GM18858 (cell line): ENCODE measurements around the gene BSND.

Experiments used
- ATAC-seq: cut with Tn5 transposase; IDR thresholded peaks from one replicate; pipeline ENCODE4 v1.9.1; 2021; ENCODE audit not compliant: unreplicated experiment

Gene BSND

DNA sequence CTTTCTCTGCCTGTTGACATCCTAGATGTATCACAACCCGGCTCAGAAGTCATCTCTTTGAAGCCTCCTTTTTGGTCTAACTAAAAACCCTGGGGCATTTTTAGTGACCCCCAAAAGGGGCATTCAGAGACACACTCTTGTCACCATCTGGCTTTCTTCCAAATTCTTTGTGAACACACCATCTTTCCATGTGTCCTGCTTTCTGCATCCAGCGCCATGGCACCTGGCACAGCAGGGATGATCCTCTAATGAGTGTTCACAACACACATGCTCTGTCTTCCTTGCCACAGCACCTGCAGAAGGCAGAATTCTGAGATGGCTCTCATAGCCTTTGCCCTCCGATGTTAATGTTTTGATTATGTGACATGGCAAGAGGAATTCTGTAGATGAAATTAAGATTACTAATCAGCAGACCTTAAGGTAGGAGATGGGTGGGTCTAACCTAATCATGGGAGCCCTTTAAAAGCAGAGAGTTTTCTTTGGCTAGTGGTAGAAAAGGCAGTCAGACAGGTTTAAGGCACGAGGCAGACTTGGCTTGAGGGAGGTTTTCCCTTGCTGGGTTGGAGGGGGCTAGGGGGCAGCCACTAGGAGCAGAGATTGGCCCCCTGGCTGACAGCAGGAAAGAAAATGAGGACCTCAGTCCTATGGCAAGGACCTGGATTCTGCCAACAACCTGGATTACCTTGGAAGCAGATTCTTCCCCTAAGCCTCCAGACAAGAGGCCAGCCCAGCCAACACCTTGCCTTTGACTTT lies 23.2 kb upstream of the BSND start:
- ATAC-seq: no peak

DNA sequence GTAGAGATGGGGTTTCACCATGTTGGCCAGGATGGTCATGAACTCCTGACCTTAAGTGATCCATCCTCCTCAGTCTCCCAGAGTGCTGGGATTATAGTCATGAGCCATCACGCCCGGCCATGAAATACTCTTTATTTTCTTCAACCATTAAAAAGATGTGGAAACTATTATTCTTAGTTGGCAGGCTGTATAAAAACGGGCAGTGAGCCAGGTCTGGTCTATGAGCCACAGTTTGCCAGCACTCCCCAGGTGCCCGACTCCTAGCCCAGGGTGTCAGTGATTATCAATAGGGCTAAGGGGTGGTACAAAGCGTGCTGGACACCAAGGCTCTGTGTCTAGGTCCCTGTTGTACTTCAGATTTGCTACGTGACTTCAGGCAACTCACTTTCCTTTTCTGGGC lies 22.0 kb upstream of the BSND start:
- no peak for ATAC-seq

DNA sequence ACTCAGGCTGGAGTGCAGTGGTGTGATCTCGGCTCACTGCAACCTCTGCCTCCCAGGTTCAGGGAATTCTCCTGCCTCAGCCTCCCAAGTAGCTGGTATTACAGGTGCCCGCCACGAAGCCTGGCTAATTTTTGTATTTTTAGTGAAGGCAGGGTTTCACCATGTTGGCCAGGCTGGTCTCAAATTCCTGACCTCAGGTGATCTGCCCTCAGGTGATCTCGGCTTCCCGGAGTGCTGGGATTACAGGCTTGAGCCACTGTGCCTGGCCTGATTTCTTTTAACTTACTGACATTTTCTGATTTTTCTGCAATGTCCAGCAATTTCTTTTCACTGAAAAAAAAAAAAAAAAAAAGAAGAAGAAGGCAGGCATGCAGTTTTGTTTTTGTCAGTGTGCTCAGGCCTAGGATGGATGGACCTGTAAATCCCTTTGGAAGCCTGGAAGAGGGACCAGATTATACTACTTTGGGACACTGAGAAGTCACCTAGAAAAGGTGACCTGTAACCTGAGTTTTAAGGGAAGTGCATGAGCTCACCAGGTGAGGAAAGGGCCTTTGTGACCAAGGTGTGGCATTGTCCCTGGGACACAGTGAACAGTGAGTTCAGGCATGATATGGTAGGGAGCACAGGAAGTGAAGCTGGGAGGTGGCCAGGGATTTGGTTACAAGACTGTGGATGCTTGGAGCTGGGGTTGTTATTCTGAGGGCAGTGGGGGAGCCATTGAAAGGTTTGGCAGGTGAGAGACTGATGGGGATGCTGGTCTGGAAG lies 21.0 kb upstream of the BSND start:
- no peak for ATAC-seq

DNA sequence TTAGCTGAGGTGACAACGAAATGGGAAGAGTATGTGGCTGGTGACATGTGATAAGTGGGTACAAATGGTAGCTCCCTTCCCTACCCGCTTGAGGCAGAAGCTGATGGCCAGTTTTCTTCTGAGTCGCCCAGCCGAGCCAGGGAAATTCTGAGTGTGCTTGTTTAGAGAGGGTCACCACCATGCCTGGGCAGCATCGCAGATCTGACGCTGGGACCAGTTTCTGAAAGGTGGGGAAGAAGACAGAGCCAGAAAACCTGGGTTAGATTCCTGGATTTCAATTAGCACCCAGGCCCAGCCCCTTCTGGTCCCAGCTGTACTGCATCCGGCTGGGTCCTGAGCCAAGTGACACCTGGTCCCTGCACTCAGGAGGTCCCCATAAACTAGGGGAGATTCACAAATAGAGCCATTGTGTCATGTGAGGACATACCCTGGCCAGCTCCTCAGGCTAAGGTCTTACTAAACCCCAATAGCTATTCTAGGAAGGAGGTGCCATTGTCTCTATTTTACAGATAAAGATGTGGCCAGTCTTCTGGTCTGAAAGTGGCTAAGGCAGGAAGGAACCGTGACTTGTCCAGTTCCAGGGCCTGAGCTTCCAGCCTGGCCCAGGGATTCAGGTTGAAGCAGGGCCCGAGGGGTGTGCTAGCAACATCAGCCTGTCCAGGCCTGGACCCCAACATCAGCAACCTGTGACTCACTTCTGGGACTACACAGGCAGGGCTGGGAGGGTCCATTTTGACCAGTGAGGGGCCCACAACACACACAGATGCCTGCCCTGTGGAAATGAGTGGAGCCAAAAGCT lies 20.0 kb upstream of the BSND start:
- no peak for ATAC-seq

DNA sequence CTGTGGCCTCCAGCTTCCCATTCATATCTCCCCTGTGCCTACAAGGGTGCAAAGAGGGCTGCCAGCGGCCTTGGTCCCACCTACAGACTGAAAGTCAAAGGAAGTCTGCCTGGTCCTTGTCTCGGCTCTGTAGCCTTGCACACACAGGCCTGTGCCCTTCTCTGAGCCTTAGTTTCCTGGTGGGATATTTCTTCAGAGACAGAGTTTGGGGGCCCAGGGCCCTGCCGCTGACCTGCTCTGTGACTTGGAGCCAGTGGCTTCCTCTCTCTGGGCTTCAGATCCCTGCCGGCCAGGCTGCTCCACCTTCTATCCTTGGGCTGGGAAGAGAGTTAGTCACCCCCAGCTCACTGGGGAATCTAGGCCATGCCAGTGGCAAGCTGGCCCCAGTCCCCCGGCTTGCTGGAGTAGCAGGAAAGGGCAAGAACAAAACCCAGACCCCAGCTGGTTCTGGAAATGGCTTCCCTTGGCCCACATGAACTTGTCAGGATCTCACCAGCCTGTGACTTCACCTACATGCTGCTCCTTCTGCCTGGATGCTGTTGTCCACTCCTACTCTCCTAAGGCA lies 19.3 kb upstream of the BSND start:
- ATAC-seq: no peak

DNA sequence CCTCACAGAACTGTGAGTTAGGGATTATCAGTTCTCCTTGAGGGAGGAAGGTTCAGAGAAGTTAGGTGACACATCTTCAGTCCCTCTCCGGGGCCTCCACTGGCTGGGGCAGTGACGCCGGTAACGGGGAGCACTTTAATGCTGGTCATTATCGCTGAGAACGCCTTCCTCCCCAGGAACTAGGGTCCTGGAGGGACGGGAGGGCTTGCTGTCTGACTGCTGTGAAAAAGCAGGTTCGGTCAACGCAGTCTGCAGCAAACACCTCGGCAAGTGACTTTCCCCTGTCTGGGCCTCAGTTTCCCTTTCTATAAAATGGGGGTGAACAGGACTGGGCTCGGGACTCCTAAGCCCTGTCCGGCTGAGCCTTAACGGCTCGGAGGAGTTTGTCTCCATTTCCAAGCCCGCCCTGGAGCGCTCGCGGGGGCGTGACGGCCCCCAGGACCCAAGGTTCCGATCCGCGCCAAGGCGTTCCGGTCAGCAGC lies 18.6 kb upstream of the BSND start:
- no peak for ATAC-seq

DNA sequence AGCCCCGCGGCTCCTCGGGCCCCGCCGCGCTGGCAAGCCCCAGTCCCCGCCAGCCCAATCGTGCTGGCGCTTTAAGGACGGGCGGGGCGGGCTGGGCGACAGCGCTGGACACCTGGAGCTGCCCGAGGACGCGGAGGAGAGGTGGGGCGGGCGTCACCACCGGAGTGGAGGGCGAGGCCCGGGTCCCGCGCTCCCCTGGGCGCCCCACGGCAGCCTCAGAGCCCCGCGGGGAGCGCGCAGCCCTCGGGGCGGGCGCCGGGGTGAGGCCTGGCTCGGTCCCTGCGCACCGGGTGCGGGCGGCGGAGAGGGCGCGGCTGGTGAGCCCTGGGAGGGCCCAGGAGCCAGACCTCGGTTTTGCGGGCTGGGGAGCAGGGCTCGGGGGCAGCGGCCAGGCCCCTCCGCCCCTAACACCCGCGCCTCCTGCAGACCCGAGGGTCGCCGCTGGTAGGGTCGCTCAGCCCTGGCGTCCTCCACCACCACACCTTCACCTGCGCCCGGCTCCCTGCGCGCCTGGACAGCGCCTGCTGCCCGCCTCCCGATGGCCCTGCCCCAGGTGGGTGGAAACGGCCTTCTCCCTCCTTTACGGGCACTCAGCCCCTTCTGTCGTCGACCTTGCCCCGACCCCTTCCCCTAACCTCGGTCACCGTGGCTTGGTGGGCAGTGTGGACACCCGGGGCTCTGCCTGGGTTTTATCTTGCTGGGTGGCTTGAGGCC lies 18.0 kb upstream of the BSND start, which contains the start of gene TMEM61:
Gene TMEM61 (plus strand): TSS at position 101 of the 714 bp plus-strand sequence. CDS start 438 bp downstream, at position 539.
- no peak for ATAC-seq

DNA sequence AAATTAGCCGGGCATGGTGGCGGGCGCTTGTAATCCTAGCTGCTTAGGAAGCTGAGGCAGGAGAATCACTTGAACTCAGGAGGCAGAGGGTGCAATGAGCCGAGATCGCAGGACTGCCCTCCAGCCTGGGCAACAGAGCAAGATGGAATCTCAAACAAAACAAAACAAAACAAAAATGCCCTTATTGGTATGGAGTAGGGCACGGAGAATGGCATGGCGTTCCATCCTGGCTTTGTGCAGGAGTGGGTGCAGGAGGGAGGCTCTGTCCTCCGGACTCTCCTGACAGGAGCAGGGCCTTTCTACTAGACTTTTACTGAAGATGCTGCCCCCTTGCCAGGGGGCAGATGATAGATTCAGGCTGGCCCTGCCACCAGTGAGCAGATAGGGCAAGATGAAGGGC lies 17.3 kb upstream of the BSND start:
- no peak for ATAC-seq

DNA sequence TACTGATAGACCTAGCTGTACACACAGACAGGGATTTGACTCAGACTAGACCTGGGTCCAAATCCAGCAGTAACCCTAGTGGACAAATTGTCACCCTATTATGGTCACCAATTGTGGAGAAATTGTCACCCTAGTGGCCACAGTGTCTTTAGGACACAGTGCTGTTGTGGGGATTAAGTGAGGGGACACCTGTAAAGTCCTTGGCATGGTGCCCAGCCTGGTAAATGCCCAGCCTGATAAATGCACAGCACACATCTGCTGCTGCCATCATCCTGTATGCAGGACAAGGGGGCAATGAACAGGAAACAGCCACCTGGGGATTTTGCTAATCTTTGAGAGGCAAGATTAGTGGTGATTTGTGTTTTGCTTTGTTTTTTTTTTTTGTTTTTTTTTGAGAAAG lies 16.0 kb upstream of the BSND start:
- no peak for ATAC-seq

DNA sequence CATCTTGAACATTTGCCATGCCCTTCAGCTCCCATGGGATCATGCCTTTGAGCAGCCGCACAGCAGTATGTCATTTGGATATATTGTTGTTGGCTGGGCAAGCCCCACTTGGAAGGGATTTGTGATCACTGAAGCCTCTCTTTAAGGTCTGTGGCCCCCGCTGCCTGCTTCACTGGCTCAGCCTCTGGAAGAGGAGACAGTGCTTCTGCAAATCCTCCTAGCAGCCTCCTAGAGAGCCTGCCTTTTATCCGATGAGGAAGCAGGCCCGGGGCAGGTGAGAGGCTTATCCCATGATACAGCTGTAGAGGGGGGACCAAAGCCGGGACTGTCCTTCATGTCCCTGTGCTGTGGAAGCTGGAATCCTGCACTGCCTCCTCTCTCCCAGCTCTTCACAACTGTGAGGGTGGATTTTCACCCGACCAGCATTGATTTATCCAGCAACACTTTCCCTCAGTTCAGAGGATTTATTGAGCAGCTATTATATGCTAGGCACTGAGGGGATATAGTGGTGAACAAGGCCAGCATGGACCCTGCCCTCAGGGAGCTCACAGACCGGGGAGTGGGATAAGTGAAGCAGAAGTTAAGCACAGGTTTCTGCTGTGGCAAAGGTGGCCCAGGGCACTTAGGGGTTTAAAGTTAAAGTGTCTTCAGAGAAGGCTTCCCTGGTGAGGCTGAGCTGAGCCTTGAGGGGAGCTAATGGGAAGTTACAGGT lies 14.4 kb upstream of the BSND start:
- no peak for ATAC-seq

DNA sequence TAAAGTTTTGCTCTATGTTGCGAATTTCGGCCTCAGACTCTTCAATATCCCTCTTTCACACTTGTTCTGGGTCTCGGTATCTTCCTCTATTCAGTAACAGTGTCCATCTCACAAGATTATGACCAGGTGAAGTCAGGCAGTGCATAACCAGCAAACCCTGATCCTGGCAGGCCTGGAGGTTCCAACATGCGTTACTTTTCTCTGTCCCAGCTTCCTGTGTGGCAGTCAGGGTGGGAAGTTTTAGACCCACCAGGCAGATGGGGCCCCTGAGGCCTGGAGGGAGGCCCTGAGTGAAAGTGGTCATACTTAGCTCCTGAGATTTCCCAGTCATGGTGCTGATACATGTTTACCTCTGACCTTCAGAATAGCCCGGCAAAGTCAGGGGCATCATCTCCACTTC lies 13.2 kb upstream of the BSND start:
- ATAC-seq: no peak

DNA sequence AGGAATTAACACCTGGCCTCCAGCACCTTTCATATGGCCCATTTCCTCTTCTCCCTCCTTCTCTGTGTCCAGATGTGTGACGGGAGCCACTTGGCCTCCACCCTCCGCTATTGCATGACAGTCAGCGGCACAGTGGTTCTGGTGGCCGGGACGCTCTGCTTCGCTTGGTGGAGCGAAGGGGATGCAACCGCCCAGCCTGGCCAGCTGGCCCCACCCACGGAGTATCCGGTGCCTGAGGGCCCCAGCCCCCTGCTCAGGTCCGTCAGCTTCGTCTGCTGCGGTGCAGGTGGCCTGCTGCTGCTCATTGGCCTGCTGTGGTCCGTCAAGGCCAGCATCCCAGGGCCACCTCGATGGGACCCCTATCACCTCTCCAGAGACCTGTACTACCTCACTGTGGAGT lies 12.7 kb upstream of the BSND start:
- ATAC-seq: no peak

DNA sequence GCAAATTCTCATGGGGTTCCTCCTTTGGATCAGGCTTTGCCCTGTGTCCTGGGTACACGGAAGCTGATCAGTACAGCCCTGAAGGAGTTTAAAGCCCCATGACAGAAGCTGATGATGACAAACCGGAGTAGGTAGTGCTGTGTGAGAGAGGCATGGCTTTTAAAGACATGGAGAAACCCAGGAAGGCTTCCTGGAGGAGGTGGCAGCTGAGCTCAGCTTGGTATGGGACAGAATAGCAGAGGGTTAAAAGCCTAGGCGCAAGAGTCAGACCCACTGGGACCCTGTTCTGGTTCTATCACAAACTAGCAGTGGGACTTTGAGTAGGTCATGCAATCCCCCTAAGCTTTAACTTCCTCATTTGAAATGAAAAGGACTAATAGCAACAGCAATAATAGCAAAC lies 12.2 kb upstream of the BSND start:
- no peak for ATAC-seq

DNA sequence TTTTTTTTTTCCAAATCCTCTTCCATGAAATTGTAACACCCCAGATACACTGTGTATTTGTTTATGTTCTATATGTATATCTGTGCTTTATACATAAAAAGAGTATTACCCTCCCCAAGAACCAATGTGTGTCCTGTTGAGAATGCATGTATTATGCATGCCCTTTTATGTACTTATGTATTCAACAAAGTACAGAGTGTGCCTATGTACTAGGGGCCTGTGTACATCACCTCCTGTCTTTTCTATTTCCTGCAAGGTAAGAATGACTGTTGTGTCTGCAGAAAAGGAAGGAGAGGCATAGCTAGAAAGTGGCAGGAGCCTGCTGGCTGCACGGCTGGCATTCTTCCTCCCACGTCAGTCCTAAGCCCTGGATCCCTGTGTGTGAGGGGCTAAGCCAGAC lies 11.3 kb upstream of the BSND start:
- ATAC-seq: no peak

DNA sequence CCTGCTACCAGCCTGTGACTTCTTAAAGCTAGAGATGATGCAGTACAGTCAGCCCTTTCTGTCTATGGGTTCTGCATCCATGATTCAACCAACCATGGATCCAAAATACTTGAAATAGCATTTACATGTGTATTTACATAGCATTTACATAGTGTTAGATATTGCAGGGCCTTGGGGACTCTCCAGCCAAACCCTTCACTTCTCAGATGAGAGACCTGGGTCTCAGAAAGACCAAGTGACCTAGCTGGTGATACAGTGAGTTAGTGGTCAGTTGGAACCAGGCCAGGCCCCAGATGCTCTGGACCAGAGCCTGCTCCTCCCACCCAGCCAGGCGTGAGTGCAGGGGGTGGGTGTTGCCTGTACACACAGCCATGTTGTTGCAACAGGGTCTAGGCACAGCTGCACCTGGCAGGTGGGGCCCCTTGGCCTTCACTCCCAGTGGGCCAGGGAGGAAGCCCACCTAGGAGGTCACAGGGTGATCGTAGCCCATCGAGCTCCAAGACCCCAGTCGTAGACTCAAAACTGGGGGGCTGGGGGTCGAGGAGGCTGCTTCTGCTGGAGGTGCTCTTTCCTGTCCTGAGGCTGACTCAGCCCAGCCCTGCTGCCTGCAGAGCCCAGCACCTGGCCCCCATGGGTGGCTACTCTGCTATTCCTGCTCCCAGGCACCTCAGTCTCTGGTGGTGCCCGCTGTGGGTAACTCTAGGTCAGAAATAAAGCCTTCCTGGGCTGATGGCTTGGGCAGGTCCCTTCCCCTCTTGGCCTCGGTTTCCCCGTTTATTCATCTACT lies 10.6 kb upstream of the BSND start:
- no peak for ATAC-seq

DNA sequence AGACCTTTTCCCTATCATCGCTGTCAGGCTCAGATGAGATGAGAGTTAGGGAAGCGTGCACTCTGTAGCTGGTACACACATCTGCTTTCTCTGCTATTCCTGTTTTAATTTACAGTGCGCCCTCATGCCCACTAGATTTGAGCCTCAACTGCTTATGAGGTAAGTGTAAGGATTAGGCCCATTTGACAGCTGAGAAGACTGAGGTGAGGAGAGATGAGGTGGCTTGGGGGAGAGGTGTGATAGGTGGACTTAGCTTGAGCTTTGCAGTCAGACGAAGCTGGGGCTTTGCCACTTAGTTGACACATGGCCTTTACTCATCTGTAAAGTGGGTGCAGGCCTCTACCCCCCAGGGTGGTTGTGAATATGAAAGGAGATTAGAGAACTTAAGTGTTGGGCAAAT lies 9.8 kb upstream of the BSND start:
- ATAC-seq: no peak

DNA sequence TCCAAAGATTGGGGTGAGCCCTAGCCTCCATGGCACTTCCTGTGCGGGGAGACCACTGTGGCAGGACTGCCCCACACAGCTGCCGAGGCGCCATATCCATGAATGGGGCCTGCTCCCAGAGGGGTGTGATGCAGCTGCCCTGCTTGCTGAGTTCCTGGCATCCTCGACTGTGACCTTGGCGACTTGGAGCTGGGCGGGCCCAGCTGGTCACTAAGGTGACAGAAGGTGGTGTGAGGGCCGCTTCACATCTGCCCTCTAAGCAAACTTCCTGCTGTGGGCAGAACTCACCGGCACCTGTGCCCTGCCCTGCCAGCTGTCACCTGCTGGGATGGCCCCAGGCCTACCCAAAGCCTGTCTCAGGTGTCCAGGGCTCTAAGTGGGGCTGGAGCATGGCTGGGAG lies 9.3 kb upstream of the BSND start:
- ATAC-seq: no peak

DNA sequence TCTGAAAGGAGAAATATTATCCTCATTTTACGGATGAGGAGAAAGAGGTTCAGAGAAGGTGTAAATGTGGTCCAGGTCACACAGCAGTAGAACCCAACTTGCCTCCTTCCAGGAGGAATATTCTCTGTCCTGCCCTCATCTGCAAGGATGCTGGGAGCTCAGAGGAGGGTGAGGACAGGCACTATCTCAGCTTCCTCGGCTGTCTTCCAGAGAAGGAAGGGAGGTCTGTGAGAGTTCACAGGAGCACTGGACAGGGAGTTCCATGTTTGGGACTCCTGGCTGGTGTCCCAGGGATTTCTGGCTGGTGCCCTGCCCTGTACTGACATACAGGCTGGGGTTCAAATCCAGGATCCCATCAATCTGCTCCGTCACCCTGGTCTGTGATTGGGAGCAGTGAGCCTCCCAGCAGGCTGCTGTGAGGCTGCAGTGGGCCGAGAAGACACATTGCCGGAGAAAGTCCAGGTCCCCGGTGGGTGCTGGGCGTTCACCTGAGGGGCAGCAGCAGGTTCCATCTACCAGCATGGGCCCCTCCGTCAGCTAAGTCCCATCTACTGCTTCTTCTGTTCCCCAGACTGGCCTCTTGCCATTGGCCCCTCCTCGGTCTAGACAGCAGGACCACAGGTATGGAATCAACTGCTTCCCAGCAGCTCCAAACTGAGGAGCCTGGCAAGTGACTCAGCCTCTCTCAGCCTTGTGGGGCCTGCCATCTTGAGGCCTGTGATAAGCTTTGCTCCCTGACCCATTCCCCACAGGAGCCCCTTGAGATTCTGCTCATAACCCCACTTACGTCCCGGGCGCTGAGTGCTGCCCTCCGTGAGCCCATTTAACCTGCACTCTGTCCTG lies 8.5 kb upstream of the BSND start:
- no peak for ATAC-seq
